Measurements from ENCODE around the gene PIK3R6. TPM values are rescaled to one million over a fixed set of nuclear protein-coding genes. Genes with fewer than 3 reads are reported as not detected.

Gene PIK3R6
- total and polyA plus RNA-seq, 2 donors (not counting 1 experiment from before 2014, with no cell fraction given) = 2.8 to 11.0 TPM

- no peaks in the 10 kb centered on the region for H4K20me1 ChIP-seq (ENCODE audit: control insufficient read depth, insufficient read depth, low read length, poor library complexity, severe bottlenecking)
- TF ChIP-seq CTCF (IDR thresholded peaks at IDR 0.05) = no peak
- TF ChIP-seq EZH2 (IDR thresholded peaks at IDR 0.05; ENCODE audit: borderline replicate concordance, insufficient read depth, low read depth, low read length, poor library complexity, severe bottlenecking) = no peak
- H3K27ac ChIP-seq (ENCODE audit: low read length in 2 of 2) = no peak overlapping the region
- ATAC-seq (ENCODE audit: low read depth) (no peak), DNase-seq (no peak)
- no peak overlapping the region for H3K4me3 ChIP-seq (ENCODE audit: control extremely low read depth in 1 of 5, extremely low read depth in 1 of 5, insufficient read depth in 1 of 5, low read depth in 2 of 5, low read length in 4 of 5)
- no peak overlapping the region for H3K4me3 Mint-ChIP-seq
- H3K27ac Mint-ChIP-seq = no peak overlapping the region
- H3K9ac ChIP-seq (ENCODE audit: low read length) = no peak overlapping the region
- peaks cover 8% of the 10 kb centered on the region for H3K4me1 Mint-ChIP-seq
- WGBS (ENCODE audit: insufficient coverage) = 95% methylated on average over 3 of the region's 5 CpGs
- intact Hi-C loops (cut with micrococcal nuclease) = no loop called here
- no peaks in the 10 kb centered on the region for H3K79me2 ChIP-seq (ENCODE audit: control insufficient read depth, insufficient read depth, low read length)
- POLR2A ChIA-PET = interaction anchor here (0.6 kb wide), 2 partner anchors 88 to 851 kb away, joined by 3 to 4 read pairs; no protein-coding TSS in a partner anchor
- H3K4me2 ChIP-seq (replicated peaks; ENCODE audit: low read depth, low read length, poor library complexity, severe bottlenecking) = no peak overlapping the region
- CTCF ChIA-PET = interaction anchor here (0.8 to 1.2 kb wide), 3 partner anchors 14 to 33 kb away, joined by 3 read pairs; no protein-coding TSS in a partner anchor
- no peaks in the 10 kb centered on the region for H3K9me3 Mint-ChIP-seq (ENCODE audit: insufficient read depth)
- H3K9me3 ChIP-seq (ENCODE audit: control extremely low read depth in 1 of 3, control insufficient read depth in 2 of 3, insufficient read depth in 1 of 3, low read length in 2 of 3) = no peaks in the 10 kb centered on the region
- peaks cover 0 to 21% of the 10 kb centered on the region in 2 experiments for H3K36me3 ChIP-seq (replicated peaks in 1 of 2; ENCODE audit: control extremely low read depth in 1 of 2, control insufficient read depth in 1 of 2, extremely low read depth in 1 of 2, insufficient read depth in 2 of 2, low read length in 1 of 2)
- no peak overlapping the region for H2AFZ ChIP-seq (ENCODE audit: insufficient read depth, low read depth, low read length, poor library complexity, severe bottlenecking)
- no peaks in the 10 kb centered on the region for H3K27me3 Mint-ChIP-seq
- peaks cover 0 to 8% of the 10 kb centered on the region in 2 donors for H3K4me1 ChIP-seq (ENCODE audit: control insufficient read depth in 2 of 2, insufficient read depth in 2 of 2, low read length in 2 of 2)
- H3K27me3 ChIP-seq (replicated peaks in 1 of 4; ENCODE audit: control extremely low read depth in 1 of 4, control insufficient read depth in 3 of 4, insufficient read depth in 4 of 4, low read length in 3 of 4) = no peaks in the 10 kb centered on the region
Observed at GRCh38 chr17:8875957-8876356, 8.5 kb upstream of the PIK3R6 start.

- no peaks in the 10 kb centered on the region for H4K20me1 ChIP-seq (ENCODE audit: control insufficient read depth, insufficient read depth, low read length, poor library complexity, severe bottlenecking)
- H3K4me3 ChIP-seq (ENCODE audit: control extremely low read depth in 1 of 5, extremely low read depth in 1 of 5, insufficient read depth in 1 of 5, low read depth in 2 of 5, low read length in 4 of 5) = no peak overlapping the region
- H3K9ac ChIP-seq (ENCODE audit: low read length) = no peak overlapping the region
- peaks cover 0 to 17% of the 10 kb centered on the region in 2 experiments for H3K36me3 ChIP-seq (replicated peaks in 1 of 2; ENCODE audit: control extremely low read depth in 1 of 2, control insufficient read depth in 1 of 2, extremely low read depth in 1 of 2, insufficient read depth in 2 of 2, low read length in 1 of 2)
- CTCF ChIA-PET = interaction anchor here (0.8 to 1.2 kb wide), 2 partner anchors 15 to 33 kb away, joined by 3 read pairs; no protein-coding TSS in a partner anchor
- no peak overlapping the region for H3K4me2 ChIP-seq (replicated peaks; ENCODE audit: low read depth, low read length, poor library complexity, severe bottlenecking)
- DNase-seq = no peak
- peaks cover 8% of the 10 kb centered on the region for H3K4me1 Mint-ChIP-seq
- no peaks in the 10 kb centered on the region for H3K9me3 ChIP-seq (ENCODE audit: control extremely low read depth in 1 of 3, control insufficient read depth in 2 of 3, insufficient read depth in 1 of 3, low read length in 2 of 3)
- no peak for TF ChIP-seq CTCF (IDR thresholded peaks at IDR 0.05)
- TF ChIP-seq EZH2 (IDR thresholded peaks at IDR 0.05; ENCODE audit: borderline replicate concordance, insufficient read depth, low read depth, low read length, poor library complexity, severe bottlenecking) = no peak
- H3K27me3 ChIP-seq (replicated peaks in 1 of 4; ENCODE audit: control extremely low read depth in 1 of 4, control insufficient read depth in 3 of 4, insufficient read depth in 4 of 4, low read length in 3 of 4) = no peaks in the 10 kb centered on the region
- no peaks in the 10 kb centered on the region for H3K27me3 Mint-ChIP-seq
- 98% methylated on average over 12 of the region's 12 CpGs for WGBS (ENCODE audit: insufficient coverage)
- H3K79me2 ChIP-seq (ENCODE audit: control insufficient read depth, insufficient read depth, low read length) = no peaks in the 10 kb centered on the region
- no peak overlapping the region for H3K4me3 Mint-ChIP-seq
- no peak overlapping the region for H3K27ac ChIP-seq (ENCODE audit: low read length in 2 of 2)
- intact Hi-C loops (cut with micrococcal nuclease) = no loop called here
- H3K9me3 Mint-ChIP-seq (ENCODE audit: insufficient read depth) = no peaks in the 10 kb centered on the region
- H2AFZ ChIP-seq (ENCODE audit: insufficient read depth, low read depth, low read length, poor library complexity, severe bottlenecking) = no peak overlapping the region
- no peak for ATAC-seq (ENCODE audit: low read depth)
- no peak overlapping the region for H3K27ac Mint-ChIP-seq
- POLR2A ChIA-PET = no interaction called here
- peaks cover 0 to 8% of the 10 kb centered on the region in 2 donors for H3K4me1 ChIP-seq (ENCODE audit: control insufficient read depth in 2 of 2, insufficient read depth in 2 of 2, low read length in 2 of 2)
Observed at GRCh38 chr17:8875436-8875835, 8.0 kb upstream of the PIK3R6 start.

All from B cell (primary cell).